Raji (cell line): ENCODE results near the gene PTGDS.

ENCODE experiments used
- POLR2A ChIP-seq: IDR thresholded peaks from 2 replicates; pipeline ENCODE4 v1.6.1; 2011; ENCODE audit warnings: low read depth, low read length, control low read depth; ENCODE audit not compliant: insufficient read depth

PTGDS gene

GRCh38 chr9:137012694-137013570, 35.6 kb downstream of the PTGDS start:
- TF ChIP-seq POLR2A: no peak

DNA sequence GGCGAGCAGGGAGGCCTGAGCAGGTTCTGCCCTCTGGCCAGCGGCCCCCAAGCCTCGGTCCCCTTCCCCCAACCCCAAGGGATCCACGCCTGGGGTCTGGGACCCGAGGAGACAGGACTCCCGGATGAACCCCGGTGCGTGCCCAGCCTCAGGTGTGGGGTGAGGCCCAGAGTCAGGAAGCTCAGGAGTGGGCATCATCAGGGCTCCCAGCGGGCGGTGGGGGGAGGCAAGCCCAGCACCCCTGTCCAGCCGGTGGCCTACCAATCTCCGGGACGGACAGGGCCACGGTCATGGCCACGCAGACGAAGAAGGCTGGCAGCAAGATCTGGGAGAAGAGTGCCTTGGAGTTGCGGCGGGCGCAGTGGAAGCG, 36.3 kb downstream of the PTGDS start:
- TF ChIP-seq POLR2A: no peak

GRCh38 chr9:137014166-137014565, 36.9 kb downstream of the PTGDS start:
- TF ChIP-seq POLR2A: no peak

DNA sequence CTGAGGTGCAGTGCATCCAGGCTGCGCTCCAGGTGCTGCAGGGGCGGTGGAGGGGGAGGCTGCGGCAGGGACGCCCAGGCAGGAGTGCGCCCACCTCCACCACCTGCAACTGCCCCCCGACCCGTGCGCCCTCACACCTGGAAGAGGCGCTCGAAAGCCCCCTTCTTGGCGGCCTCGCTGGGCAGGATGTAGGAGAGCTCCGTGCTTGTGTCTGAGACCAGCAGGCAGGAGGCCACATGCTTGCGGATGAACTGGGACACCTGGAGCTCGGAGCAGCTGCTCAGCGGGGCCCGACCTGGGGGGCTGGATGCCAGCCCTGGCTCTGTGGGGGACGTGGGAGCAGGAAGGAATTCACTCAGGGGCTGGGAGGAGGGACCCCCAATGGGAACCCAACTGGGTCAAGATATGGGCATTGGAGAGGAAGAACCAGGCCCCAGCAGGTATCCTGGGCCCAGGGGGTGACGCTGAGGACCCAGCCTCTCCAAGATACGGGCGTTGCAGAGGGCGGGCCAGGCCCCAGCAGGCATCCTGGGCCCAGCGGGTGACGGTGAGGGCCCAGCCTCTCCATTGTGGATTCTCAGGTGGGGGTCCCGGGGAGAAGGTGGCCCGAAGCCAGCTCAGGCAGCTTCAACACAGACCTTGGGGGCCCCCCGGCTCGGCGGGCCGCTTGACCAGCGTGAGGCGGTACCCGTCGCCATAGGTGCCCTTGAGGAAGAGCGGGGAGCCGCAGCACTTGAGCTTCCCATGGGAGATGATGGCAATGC, 37.7 kb downstream of the PTGDS start:
- no peak for TF ChIP-seq POLR2A

GRCh38 chr9:137015540-137015930, 38.2 kb downstream of the PTGDS start:
- TF ChIP-seq POLR2A: no peak

DNA sequence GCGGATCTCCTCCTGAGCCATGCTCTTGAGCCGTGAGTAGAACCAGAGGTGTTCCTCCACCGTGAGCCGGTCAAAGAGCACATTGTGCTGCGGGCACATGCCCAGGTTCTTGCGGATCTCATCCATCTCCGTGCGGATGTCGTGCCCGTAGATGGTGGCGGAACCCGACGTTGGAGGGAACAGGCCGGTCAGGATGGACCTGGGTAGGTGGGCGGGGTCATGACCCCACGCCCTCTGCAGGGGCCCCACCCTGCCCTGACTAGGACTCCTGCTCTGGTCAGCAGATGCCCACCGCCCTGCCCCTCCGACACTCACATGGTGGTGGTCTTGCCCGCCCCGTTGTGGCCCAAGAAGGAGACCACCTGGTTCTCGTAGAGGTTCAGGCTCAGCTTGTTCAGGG, 38.7 kb downstream of the PTGDS start:
- TF ChIP-seq POLR2A: no peak

DNA sequence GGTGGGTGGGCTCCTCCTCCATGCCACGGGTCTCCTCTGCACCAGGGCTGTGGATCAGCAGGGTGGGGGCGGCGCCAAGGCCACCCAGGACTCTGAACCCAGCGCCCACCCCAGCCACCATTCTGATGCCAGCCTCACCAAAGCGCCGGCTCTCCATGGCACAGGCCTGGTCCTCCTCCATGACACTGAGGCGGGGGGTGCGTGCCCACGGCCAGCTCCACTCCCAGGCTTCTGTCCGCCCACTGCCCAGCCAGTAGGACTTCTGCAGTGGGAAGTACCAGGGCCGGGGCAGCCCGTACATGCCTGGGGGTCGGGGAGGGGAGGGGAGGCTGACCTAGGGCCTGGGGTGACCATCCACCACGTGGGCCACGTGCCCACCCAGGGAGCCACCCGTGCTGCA, 39.1 kb downstream of the PTGDS start:
- TF ChIP-seq POLR2A: no peak

DNA sequence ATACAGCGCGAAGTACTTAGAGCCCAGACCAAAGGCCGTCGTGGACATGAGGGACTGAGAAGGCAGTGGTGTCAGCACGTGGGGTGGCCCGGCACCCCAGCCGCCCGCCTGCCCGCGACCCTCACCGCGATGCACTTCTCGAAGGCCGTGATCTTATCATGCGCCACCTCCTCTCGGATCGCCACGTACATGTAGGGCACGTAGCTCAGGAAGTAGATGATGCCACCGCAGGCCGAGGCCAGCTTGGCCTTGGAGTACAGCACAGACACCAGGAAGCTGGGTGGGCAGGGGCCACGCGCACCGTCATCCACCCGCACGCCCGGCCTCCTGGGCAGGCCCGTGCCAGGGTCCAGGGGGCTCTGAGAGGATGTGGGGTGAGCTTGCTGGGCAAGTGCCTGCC, 39.8 kb downstream of the PTGDS start:
- TF ChIP-seq POLR2A: no peak

- TF ChIP-seq POLR2A: no peak
These were observed 40.6 kb downstream of the PTGDS start for GRCh38 chr9:137017791-137018497.

GRCh38 chr9:137018761-137019559, 41.7 kb downstream of the PTGDS start:
- TF ChIP-seq POLR2A: no peak

- no peak for TF ChIP-seq POLR2A
These were observed 42.8 kb downstream of the PTGDS start for GRCh38 chr9:137019891-137020683.

DNA sequence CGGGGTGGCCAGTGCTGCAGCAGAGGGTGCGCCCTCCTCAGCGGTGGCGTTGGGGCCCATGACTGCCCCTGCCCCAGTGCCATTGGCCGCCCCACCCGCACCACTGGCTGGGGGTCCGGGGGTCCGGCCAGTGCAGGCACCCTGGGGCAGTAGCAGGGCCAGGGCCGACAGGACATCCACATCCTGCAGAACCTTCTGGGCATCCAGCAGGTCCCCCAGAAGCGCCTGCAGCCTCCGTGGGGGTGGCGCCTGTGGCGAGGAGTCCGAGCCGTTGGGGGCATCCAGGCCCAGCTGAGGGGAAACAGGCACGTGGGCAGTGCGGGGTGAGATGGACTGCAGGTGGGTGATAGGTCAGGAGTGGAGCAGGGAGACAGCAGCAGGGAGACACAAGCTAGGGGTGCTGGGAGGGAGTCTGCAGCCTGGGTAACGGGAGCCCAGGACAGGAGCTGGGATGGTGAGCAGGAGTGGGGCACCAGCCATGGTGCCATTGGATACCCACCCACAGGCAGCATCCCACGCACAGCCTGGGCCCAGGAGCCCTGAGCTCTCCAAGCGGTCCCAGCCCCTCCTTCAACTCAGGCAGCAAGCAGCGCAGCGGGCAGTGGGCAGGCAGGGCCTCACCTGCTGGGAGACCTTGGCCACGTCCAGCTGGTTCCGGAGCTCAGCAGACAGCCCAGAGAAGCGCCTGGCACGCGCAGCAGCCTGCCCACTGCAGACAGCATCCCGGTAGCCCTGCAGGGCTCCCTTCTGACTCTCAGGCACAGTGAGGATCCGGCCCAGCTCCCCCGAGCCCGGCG, 43.7 kb downstream of the PTGDS start:
- no peak for TF ChIP-seq POLR2A

- no peak for TF ChIP-seq POLR2A
These were observed 44.3 kb downstream of the PTGDS start for GRCh38 chr9:137021568-137021978.
